HG03039 (cell line): ENCODE results near the gene IL18R1.

ENCODE experiments used
- ATAC-seq: cut with Tn5 transposase; IDR thresholded peaks from one replicate; pipeline ENCODE4 v1.9.1; 2021; ENCODE audit warnings: mild to moderate bottlenecking, moderate library complexity; ENCODE audit not compliant: unreplicated experiment

IL18R1 gene

GRCh38 chr2:102342888-102343287 is 12.7 kb upstream of the IL18R1 start:
- ATAC-seq, result no peak

- no peak for ATAC-seq
Observed at GRCh38 chr2:102344397-102344796, 11.2 kb upstream of the IL18R1 start.

- no peak for ATAC-seq
Observed at GRCh38 chr2:102345329-102345920, 10.2 kb upstream of the IL18R1 start.

- ATAC-seq, result no peak
Observed at GRCh38 chr2:102346381-102347130, 9.0 kb upstream of the IL18R1 start.

- no peak for ATAC-seq
Observed at GRCh38 chr2:102350137-102350793, 5.3 kb upstream of the IL18R1 start.

GRCh38 chr2:102356381-102356712 is 751 bp downstream of the IL18R1 start:
- ATAC-seq, result no peak

GRCh38 chr2:102356741-102357140 is 1.1 kb downstream of the IL18R1 start:
- ATAC-seq, result no peak

GRCh38 chr2:102357937-102358336 is 2.3 kb downstream of the IL18R1 start:
- no peak for ATAC-seq

- no peak for ATAC-seq
Observed at GRCh38 chr2:102358496-102358895, 2.9 kb downstream of the IL18R1 start.

GRCh38 chr2:102359527-102359926 is 3.9 kb downstream of the IL18R1 start:
- no peak for ATAC-seq

GRCh38 chr2:102361632-102362241 is 6.1 kb downstream of the IL18R1 start:
- no peak for ATAC-seq

GRCh38 chr2:102365763-102366162 is 10.2 kb downstream of the IL18R1 start:
- ATAC-seq, result no peak

GRCh38 chr2:102366406-102367112 is 11.0 kb downstream of the IL18R1 start:
- peak; percentile 59 for ATAC-seq

- peak; percentile 38 for ATAC-seq
Observed at GRCh38 chr2:102367331-102367971, 11.9 kb downstream of the IL18R1 start.

GRCh38 chr2:102368461-102369109 is 13.0 kb downstream of the IL18R1 start:
- no peak for ATAC-seq

GRCh38 chr2:102369866-102370265 is 14.3 kb downstream of the IL18R1 start:
- no peak for ATAC-seq

- ATAC-seq, result no peak
Observed at GRCh38 chr2:102376052-102376591, 20.5 kb downstream of the IL18R1 start.

GRCh38 chr2:102383722-102384121 is 28.1 kb downstream of the IL18R1 start:
- ATAC-seq, result no peak

- ATAC-seq, result no peak
Observed at GRCh38 chr2:102385522-102385921, 29.9 kb downstream of the IL18R1 start.

- no peak for ATAC-seq
Observed at GRCh38 chr2:102386004-102386403, 30.4 kb downstream of the IL18R1 start.
